Measurements from ENCODE around the gene TNP1. TPM values are rescaled to one million over a fixed set of nuclear protein-coding genes. Genes with fewer than 3 reads are reported as not detected.

TNP1 gene, protein sequence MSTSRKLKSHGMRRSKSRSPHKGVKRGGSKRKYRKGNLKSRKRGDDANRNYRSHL
- not detected in 3 replicates for total RNA-seq

DNA sequence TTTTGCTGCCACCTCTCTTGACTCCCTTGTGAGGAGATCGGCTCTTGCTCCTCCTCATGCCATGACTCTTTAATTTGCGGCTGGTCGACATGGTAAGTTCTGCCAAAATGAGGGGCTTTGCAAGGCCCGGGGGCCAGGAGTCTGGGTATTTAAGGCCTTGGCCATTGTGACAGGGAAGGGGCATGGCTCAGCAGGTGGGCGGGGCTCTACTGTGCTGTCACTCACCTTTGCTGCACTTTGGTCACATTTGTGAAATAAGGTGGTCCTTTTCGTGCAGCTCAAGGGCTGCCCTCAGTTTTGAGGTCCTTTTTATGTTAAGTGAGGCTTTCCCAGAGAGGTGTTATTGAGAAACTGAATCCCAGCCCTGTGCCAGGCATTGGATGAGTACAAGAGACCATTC is at the start of gene TNP1:
Gene TNP1 (minus strand): TSS at position 121 of the 400 bp plus-strand sequence. CDS start 30 bp downstream, at position 91.
- no peak for DNase-seq (ENCODE audit: low spot score in 2 of 2, unreplicated experiment in 2 of 2)
- no peak within 1 kb of the TSS for H3K4me3 Mint-ChIP-seq
- H3K27me3 Mint-ChIP-seq (ENCODE audit: low read depth), result peaks cover 19% of the 10 kb centered on the region
- peaks cover 8% of the 10 kb centered on the region for H3K4me1 Mint-ChIP-seq
- H3K36me3 Mint-ChIP-seq, result no peaks in the 10 kb centered on the region
- TF ChIP-seq, protein P1, sequence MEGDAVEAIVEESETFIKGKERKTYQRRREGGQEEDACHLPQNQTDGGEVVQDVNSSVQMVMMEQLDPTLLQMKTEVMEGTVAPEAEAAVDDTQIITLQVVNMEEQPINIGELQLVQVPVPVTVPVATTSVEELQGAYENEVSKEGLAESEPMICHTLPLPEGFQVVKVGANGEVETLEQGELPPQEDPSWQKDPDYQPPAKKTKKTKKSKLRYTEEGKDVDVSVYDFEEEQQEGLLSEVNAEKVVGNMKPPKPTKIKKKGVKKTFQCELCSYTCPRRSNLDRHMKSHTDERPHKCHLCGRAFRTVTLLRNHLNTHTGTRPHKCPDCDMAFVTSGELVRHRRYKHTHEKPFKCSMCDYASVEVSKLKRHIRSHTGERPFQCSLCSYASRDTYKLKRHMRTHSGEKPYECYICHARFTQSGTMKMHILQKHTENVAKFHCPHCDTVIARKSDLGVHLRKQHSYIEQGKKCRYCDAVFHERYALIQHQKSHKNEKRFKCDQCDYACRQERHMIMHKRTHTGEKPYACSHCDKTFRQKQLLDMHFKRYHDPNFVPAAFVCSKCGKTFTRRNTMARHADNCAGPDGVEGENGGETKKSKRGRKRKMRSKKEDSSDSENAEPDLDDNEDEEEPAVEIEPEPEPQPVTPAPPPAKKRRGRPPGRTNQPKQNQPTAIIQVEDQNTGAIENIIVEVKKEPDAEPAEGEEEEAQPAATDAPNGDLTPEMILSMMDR (IDR thresholded peaks at IDR 0.05; ENCODE audit: unreplicated experiment), result no peak
- H3K9me3 Mint-ChIP-seq, result no peaks in the 10 kb centered on the region
- H3K27ac Mint-ChIP-seq, result no peak within 1 kb of the TSS

DNA sequence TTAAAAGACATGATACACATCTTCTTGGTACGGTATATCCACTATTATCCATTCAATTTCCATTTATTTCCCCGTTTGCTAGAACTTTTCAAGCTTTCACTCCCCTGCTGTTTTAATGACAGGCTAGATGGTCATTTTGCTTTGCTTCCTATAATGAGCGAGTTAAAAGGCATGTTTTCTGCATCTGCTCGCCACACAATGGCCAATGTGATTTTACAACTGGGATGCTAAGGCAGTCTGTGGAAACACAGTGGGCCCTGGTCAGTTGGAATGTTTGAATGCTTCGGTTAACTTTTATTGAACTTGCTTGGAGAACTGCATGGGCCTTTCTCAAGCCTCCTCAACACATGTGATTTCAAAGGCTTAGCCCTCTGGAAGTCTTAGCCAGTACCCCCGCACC is 48.4 kb upstream of the TNP1 start:
- no peak for DNase-seq (ENCODE audit: low spot score in 2 of 2, unreplicated experiment in 2 of 2)
- no peaks in the 10 kb centered on the region for H3K4me1 Mint-ChIP-seq
- no peak overlapping the region for H3K4me3 Mint-ChIP-seq
- TF ChIP-seq, protein P1 (IDR thresholded peaks at IDR 0.05; ENCODE audit: unreplicated experiment), result no peak
- H3K36me3 Mint-ChIP-seq, result peaks cover 9% of the 10 kb centered on the region
- H3K27ac Mint-ChIP-seq, result no peak overlapping the region
- H3K27me3 Mint-ChIP-seq (ENCODE audit: low read depth), result no peaks in the 10 kb centered on the region
- peaks cover 15% of the 10 kb centered on the region for H3K9me3 Mint-ChIP-seq

DNA sequence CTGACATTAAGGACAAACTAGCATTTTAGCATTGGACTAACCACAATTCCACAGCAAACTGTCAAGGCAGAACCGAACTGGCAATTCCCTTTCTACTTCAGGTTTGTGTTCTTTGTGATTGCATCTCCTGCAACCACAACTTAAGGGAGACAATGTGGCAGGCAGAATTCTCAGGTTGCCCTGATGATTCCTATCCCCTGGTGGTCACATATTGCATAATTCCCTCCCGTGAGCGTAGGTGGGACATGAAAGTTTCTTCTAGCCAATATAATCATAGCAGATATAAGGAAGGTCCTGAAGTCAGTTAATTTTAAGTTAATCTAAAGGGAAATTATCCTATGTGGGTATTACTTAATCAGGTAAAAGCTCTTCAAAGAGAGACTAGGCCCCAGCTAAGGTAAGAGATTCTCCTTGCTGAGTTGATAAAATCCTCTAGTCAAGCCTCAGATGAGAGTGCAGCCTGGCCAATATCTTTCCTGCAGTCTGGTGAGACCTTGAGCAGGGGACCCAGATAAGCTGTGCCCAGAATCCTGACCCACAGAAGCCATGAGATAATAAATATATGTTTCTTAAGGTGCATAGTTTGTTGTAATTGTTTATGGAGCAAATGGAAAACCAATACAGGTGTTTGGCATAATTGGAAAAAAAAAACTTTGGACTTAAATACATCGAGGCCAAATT is 45.9 kb upstream of the TNP1 start:
- peaks cover 23% of the 10 kb centered on the region for H3K9me3 Mint-ChIP-seq
- TF ChIP-seq, protein P1 (IDR thresholded peaks at IDR 0.05; ENCODE audit: unreplicated experiment), result peak; percentile 26
- no peaks in the 10 kb centered on the region for H3K4me1 Mint-ChIP-seq
- H3K36me3 Mint-ChIP-seq, result peaks cover 12% of the 10 kb centered on the region
- no peaks in the 10 kb centered on the region for H3K27me3 Mint-ChIP-seq (ENCODE audit: low read depth)
- DNase-seq (ENCODE audit: low spot score in 2 of 2, unreplicated experiment in 2 of 2), result no peak
- H3K27ac Mint-ChIP-seq, result no peak overlapping the region
- no peak overlapping the region for H3K4me3 Mint-ChIP-seq

DNA sequence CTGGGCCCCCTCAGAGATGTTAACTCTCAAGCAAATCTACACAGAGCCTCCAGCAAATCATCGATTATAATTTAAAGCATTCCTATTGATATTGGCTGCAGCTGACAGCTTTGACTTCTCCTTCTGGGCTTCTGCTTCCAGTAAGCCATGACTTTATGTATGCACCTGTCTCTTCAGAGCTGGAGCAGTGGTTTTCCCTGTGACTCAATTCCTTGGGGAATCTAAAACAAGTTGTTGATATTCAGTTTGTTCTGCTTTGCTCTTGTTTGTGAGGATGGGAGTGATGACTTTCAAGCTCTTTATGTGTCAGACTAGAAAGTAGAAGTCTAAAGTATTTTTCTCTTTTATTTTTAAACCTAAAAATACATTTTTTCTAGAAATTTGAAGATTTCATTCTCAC is 45.1 kb upstream of the TNP1 start:
- Mint-ChIP-seq H3K4me3 (no peak overlapping the region), H3K4me1 (no peaks in the 10 kb centered on the region), H3K36me3 (peaks cover 12% of the 10 kb centered on the region), H3K27ac (no peak overlapping the region), H3K9me3 (peaks cover 28% of the 10 kb centered on the region), H3K27me3 (ENCODE audit: low read depth) (no peaks in the 10 kb centered on the region)
- TF ChIP-seq, protein P1 (IDR thresholded peaks at IDR 0.05; ENCODE audit: unreplicated experiment), result no peak
- DNase-seq (ENCODE audit: low spot score in 2 of 2, unreplicated experiment in 2 of 2), result no peak

DNA sequence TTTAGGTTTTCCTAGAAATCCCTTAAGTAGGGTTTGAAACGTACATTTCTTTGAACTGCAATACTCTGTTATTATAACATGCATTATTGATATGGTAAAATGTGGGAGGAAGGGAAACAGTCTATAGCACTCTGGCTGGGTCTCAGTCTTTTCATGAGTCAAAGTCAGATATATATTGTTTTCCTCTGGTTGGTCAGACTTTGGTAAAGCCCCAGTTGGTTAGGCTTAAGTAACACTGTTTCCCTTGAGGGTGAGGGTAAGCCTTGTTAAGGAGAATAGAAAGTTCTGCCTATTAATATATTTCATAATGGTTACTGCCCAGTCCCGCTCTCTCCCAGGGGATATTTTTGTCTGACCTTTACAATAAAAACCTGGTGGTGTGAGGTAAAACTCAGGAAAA is 44.7 kb upstream of the TNP1 start:
- DNase-seq (ENCODE audit: low spot score in 2 of 2, unreplicated experiment in 2 of 2), result no peak
- peaks cover 12% of the 10 kb centered on the region for H3K36me3 Mint-ChIP-seq
- peaks cover 32% of the 10 kb centered on the region for H3K9me3 Mint-ChIP-seq
- TF ChIP-seq, protein P1 (IDR thresholded peaks at IDR 0.05; ENCODE audit: unreplicated experiment), result no peak
- no peaks in the 10 kb centered on the region for H3K4me1 Mint-ChIP-seq
- H3K4me3 Mint-ChIP-seq, result no peak overlapping the region
- H3K27ac Mint-ChIP-seq, result no peak overlapping the region
- H3K27me3 Mint-ChIP-seq (ENCODE audit: low read depth), result no peaks in the 10 kb centered on the region
